Activated CD8-positive, alpha-beta T cell treated with anti-CD3 and anti-CD28 coated beads for 36 hours (primary cell): Measurements from ENCODE around the gene SLC35B3. TPM values are rescaled to one million over a fixed set of nuclear protein-coding genes. Genes with fewer than 3 reads are reported as not detected.

Source experiments
- ATAC-seq: fragments of 200-7000 bp; cut with Tn5 transposase; one replicate; pipeline ENCODE4 v1.10.0; 2021; ENCODE audit warnings: mild to moderate bottlenecking, moderate library complexity
- CTCF ChIA-PET: fragments of 350-600 bp; sonication (Branson Sonifier 250); formaldehyde crosslinking; loops from one replicate; lab custom pipeline; 2021; ENCODE audit warnings: antibody characterized with exemption; lab: Charles Lee
- POLR2A ChIA-PET: fragments of 350-600 bp; sonication (Branson Sonifier 250); formaldehyde crosslinking; loops from one replicate; lab custom pipeline; 2021; ENCODE audit warnings: antibody characterized with exemption; lab: Charles Lee
- DNase-seq: peaks from one replicate; pipeline ENCODE4 v3.0.0-alpha.2; 2020
- H3K27ac Mint-ChIP-seq: one replicate; pipeline ENCODE4 v1.8.0; 2021; ENCODE audit warnings: mild to moderate bottlenecking, mixed read lengths
- H3K27me3 Mint-ChIP-seq: one replicate; pipeline ENCODE4 v1.8.0; 2021; ENCODE audit warnings: mixed read lengths
- H3K36me3 Mint-ChIP-seq: one replicate; pipeline ENCODE4 v1.8.0; 2021; ENCODE audit warnings: low read depth, mixed read lengths
- H3K4me1 Mint-ChIP-seq: one replicate; pipeline ENCODE4 v1.8.0; 2021; ENCODE audit warnings: low read depth, mixed read lengths
- H3K4me3 Mint-ChIP-seq: one replicate; pipeline ENCODE4 v1.8.0; 2021; ENCODE audit warnings: mild to moderate bottlenecking, moderate library complexity, mixed read lengths
- H3K9me3 Mint-ChIP-seq: one replicate; pipeline ENCODE4 v1.8.0; 2021; ENCODE audit warnings: mixed read lengths
- intact Hi-C: fragments of 100-400 bp; cut with micrococcal nuclease; formaldehyde crosslinking; loops from one replicate; pipeline ENCODE4 v1.10.0; 2022
- total RNA-seq, 2 experiments: library from RNA; stranded (reverse); gene quantifications; one replicate each; pipeline ENCODE4 v1.2.3, GENCODE V29; 2021
- TF ChIP-seq, protein P1 (sequence below): fragments of 200-600 bp; IDR thresholded peaks from one replicate; pipeline ENCODE4 v1.8.0; 2022; ENCODE audit warnings: antibody characterized with exemption, mild to moderate bottlenecking

Gene SLC35B3
- total RNA-seq, 2 experiments from 2014 or later, result 7.1 to 7.8 TPM

DNA sequence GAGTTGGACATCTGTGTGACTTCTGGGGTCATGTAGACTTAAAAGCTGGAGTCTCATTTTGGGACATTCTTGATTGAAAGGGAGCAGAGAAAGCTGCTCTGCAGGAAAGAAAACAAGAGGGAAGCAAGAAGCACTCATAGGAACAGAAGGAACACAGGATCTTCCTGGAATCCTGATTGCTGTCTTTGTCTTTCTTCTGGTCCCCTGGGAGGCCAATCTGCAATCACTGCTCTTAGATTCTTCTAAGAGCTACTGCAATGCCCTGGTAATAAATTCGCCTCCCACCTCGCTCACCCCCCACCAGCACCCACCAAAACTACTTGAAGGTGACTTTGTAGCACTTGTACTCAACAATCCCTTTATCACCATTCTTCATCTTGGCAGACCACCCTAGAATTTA is 51.8 kb downstream of the SLC35B3 start:
- Mint-ChIP-seq H3K27me3 (peaks cover 5% of the 10 kb centered on the region), H3K4me3 (no peak overlapping the region), H3K4me1 (no peaks in the 10 kb centered on the region), H3K36me3 (no peaks in the 10 kb centered on the region), H3K9me3 (no peaks in the 10 kb centered on the region), H3K27ac (no peak overlapping the region)
- POLR2A ChIA-PET, result no interaction called here
- TF ChIP-seq, protein P1, sequence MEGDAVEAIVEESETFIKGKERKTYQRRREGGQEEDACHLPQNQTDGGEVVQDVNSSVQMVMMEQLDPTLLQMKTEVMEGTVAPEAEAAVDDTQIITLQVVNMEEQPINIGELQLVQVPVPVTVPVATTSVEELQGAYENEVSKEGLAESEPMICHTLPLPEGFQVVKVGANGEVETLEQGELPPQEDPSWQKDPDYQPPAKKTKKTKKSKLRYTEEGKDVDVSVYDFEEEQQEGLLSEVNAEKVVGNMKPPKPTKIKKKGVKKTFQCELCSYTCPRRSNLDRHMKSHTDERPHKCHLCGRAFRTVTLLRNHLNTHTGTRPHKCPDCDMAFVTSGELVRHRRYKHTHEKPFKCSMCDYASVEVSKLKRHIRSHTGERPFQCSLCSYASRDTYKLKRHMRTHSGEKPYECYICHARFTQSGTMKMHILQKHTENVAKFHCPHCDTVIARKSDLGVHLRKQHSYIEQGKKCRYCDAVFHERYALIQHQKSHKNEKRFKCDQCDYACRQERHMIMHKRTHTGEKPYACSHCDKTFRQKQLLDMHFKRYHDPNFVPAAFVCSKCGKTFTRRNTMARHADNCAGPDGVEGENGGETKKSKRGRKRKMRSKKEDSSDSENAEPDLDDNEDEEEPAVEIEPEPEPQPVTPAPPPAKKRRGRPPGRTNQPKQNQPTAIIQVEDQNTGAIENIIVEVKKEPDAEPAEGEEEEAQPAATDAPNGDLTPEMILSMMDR, result no peak
- intact Hi-C loops, result no loop called here
- CTCF ChIA-PET, result no interaction called here
- no peak for DNase-seq
- ATAC-seq, result no peak

DNA sequence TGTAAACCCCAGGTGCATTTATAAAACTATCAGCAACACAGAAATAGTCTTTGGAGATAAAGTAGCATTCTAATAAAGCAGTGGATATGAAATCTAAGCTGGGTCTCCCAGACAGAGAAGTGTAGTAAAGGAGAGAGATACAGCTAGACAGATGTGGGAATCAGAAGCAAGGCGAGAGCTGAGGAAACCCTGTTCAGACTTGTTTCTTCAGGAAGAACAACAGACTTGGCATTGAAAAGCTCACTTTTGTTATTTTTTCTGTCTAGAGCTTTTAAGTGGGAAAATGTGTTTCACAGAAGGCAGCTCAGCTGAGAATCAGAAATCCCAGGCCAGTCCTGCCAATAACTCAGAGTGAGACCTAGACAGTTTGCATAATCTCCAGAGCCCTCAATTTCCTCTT is 52.9 kb downstream of the SLC35B3 start:
- DNase-seq (no peak), ATAC-seq (no peak)
- ChIA-PET POLR2A (no interaction called here), CTCF (no interaction called here)
- TF ChIP-seq, protein P1, result no peak
- H3K27me3 Mint-ChIP-seq, result peaks cover 5% of the 10 kb centered on the region
- no peak overlapping the region for H3K27ac Mint-ChIP-seq
- no peaks in the 10 kb centered on the region for H3K36me3 Mint-ChIP-seq
- no peak overlapping the region for H3K4me3 Mint-ChIP-seq
- intact Hi-C loops, result no loop called here
- H3K9me3 Mint-ChIP-seq, result no peaks in the 10 kb centered on the region
- H3K4me1 Mint-ChIP-seq, result no peaks in the 10 kb centered on the region

DNA sequence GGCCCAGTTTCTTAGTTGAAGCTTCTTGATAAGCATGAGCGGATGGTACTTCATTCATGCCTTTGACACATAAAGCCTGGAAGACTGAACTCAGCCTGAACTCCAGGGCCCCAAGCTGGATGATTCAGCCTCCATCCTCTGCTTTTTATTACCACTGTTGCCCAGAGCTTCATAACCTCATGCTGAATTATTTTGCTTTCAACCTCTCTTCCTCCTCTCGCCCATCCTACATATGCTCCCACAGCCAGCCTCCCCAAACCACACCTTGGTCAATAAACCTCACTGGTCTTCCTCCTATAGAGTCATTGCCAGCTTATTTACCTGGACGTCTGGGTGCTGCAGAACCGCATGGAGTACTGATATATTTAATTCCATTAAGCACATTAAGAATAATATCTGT is 59.4 kb downstream of the SLC35B3 start:
- ChIA-PET CTCF (no interaction called here), POLR2A (no interaction called here)
- intact Hi-C loops, result no loop called here
- H3K9me3 Mint-ChIP-seq, result no peaks in the 10 kb centered on the region
- H3K27me3 Mint-ChIP-seq, result peaks cover 9% of the 10 kb centered on the region
- no peaks in the 10 kb centered on the region for H3K36me3 Mint-ChIP-seq
- ATAC-seq (no peak), DNase-seq (no peak)
- H3K4me1 Mint-ChIP-seq, result peaks cover 4% of the 10 kb centered on the region
- no peak overlapping the region for H3K27ac Mint-ChIP-seq
- no peak overlapping the region for H3K4me3 Mint-ChIP-seq
- TF ChIP-seq, protein P1, result no peak
